Transverse colon (tissue), 4 donors: ENCODE measurements around the gene RNU5D-1.

Experiments used
- CTCF ChIP-seq, 5 experiments: fragments of 200-600 bp in 3 of 5; fragments of 450-650 bp in 2 of 5; sonication (generic) in 3 of 5; IDR thresholded peaks; 1 replicate in 2 of 5; 2 replicates in 3 of 5; pipeline ENCODE4 v1.5.1; 2016 to 2017; ENCODE audit warnings: antibody characterized with exemption in 5 of 5, inconsistent platforms in 3 of 5, mild to moderate bottlenecking in 2 of 5, moderate library complexity in 1 of 5
- POLR2A ChIP-seq: fragments of 450-650 bp; IDR thresholded peaks from one replicate; pipeline ENCODE4 v1.6.1; 2016; ENCODE audit warnings: antibody characterized with exemption, mild to moderate bottlenecking, moderate library complexity
- POLR2AphosphoS5 ChIP-seq, 3 donors: sonication (generic); formaldehyde crosslinking; IDR thresholded peaks; one replicate each; pipeline ENCODE4 v1.6.1; 2016; ENCODE audit warnings: antibody characterized with exemption in 3 of 3

DNA sequence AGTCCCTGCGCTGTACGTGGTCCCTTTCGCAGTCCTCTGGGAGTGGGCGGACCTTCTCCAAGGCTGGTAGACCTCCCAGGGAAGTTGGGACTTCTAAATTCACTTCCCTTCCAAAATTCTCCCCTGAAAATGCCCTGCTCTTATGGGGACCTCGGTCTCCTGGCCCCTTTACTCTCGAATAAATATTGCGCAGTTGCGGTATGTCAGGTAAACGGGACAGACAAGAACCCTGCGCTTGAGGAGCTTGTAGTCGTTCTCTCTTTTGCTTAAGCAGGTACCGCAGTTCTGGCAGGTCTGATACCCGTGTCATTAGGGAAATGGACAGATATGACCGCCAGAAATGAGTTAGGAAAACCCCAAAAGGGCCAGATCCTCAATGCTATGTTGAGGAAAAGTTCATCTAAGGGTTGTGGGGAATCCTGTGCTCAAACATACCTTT lies 9.2 kb upstream of the RNU5D-1 start:
- TF ChIP-seq CTCF (IDR thresholded peaks at IDR 0.05) (no peak), POLR2A (no peak), POLR2AphosphoS5 (IDR thresholded peaks at IDR 0.05) (no peak)
